ENCODE measurements around the gene CLK2.

DNA sequence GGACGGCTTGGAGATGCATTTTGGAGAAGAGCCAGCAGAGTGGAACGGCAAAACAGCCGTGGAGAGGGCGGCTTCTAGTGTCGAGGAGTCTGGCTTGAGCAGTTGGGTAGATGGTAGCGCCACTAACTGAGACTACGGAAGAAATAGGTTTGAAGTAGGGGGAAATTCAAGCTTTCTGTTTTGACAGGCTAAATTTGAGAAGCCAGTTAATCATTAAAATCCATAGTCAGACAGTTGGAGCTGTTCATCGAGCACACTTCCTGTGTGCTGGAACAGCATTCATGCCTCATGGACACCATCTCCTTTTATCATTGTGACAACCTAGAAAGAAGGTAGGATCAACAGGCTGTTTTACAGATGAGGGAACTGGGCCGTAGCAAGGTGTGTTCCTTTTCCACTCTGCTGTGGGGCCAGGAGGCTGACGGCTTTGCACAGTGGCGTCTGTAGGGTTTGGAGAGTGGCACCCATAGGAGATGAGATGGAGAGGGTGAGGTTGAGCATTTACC is 31.3 kb upstream of the CLK2 start:
- TF ChIP-seq CTCF (CRISPR knock-in tag; IDR thresholded peaks at IDR 0.05) (peak; percentile 37), JUND (CRISPR knock-in tag; IDR thresholded peaks at IDR 0.05) (no peak), MTERF4 (CRISPR knock-in tag; IDR thresholded peaks at IDR 0.05) (no peak), ZNF644 (CRISPR knock-in tag; IDR thresholded peaks at IDR 0.05; ENCODE audit: low read depth) (no peak), MYC (CRISPR knock-in tag; IDR thresholded peaks at IDR 0.05; ENCODE audit: borderline replicate concordance) (no peak), ZSCAN21 (CRISPR knock-in tag; IDR thresholded peaks at IDR 0.05; ENCODE audit: borderline replicate concordance) (0 out of 2 replicates have a peak, but pooled peaks have one; percentile 23)

Measured in HepG2 (cell line).